Kidney (tissue), 14 donors: ENCODE data around the gene TNPO2. TPM values are rescaled to one million over a fixed set of nuclear protein-coding genes. Genes with fewer than 3 reads are reported as not detected.

ENCODE experiments used
- DNase-seq, 5 donors: peaks; one replicate each; pipeline ENCODE4 v3.0.0-alpha.2; 2013 to 2020
- FAIRE-seq: peaks from 2 replicates; lab custom pipeline; 2012; peaks lifted over from hg19 to GRCh38; lab: Jason Lieb, UNC
- H3K27ac ChIP-seq, 2 donors: one replicate each; pipeline ENCODE4 v1.7.0; 2013; ENCODE audit warnings: low read depth in 2 of 2, low read length in 2 of 2, inconsistent platforms in 1 of 2
- H3K27me3 ChIP-seq: one replicate; pipeline ENCODE4 v1.7.1; 2013; ENCODE audit warnings: low read length, inconsistent platforms; ENCODE audit not compliant: control insufficient read depth, insufficient read depth
- H3K36me3 ChIP-seq, 3 donors: one replicate each; pipeline versions ENCODE4 v1.7.0 to v1.7.1; 2013; ENCODE audit warnings: low read length in 3 of 3, control low read depth in 1 of 3, inconsistent platforms in 1 of 3; ENCODE audit not compliant: insufficient read depth in 3 of 3, control insufficient read depth in 2 of 3
- H3K4me1 ChIP-seq, 3 donors: one replicate each; pipeline versions ENCODE4 v1.7.0 to v1.7.1; 2013; ENCODE audit warnings: low read length in 3 of 3, inconsistent platforms in 1 of 3, low read depth in 1 of 3; ENCODE audit not compliant: control insufficient read depth in 2 of 3, insufficient read depth in 2 of 3
- H3K4me3 ChIP-seq, 3 donors: one replicate each; pipeline versions ENCODE4 v1.7.0 to v1.8.1; 2013; ENCODE audit warnings: low read length in 3 of 3, control low read depth in 1 of 3, inconsistent platforms in 1 of 3
- H3K9ac ChIP-seq, 3 donors: one replicate each; pipeline versions ENCODE4 v1.7.0 to v1.7.1; 2013; ENCODE audit warnings: low read length in 3 of 3, control low read depth in 1 of 3, inconsistent platforms in 1 of 3
- H3K9me3 ChIP-seq, 3 donors: one replicate each; pipeline versions ENCODE4 v1.7.0 to v1.7.1; 2013; ENCODE audit warnings: low read length in 3 of 3, control low read depth in 1 of 3, inconsistent platforms in 1 of 3; ENCODE audit not compliant: control insufficient read depth in 2 of 3, insufficient read depth in 1 of 3
- CTCF ChIP-seq: IDR thresholded peaks from 3 replicates; pipeline ENCODE4 v1.5.1; 2012; ENCODE audit warnings: mild to moderate bottlenecking, moderate library complexity, borderline replicate concordance; ENCODE audit not compliant: insufficient read depth; ENCODE audit errors: extremely low read depth
- intact Hi-C: fragments of 100-400 bp; cut with DNase I; formaldehyde crosslinking; loops from one replicate; pipeline ENCODE4 v1.11.1; 2022
- polyA plus RNA-seq: library from polyadenylated mRNA; stranded (reverse); fragments of 350-450 nt; fragmentation: Illumina TruSeq; extraction: RNeasy Lipid Tissue Mini Kit (QIAGEN cat#74804); gene quantifications from one replicate; pipeline ENCODE4 v1.2.3, GENCODE V29; 2014; ENCODE audit warnings: low read depth, low replicate concordance; ENCODE audit not compliant: insufficient read depth
- total RNA-seq: library from RNA; stranded (reverse); fragmentation: NEBNext Ultra II Directional; extraction: Animal tissue kit (Norgen Biotek cat#: 25700); gene quantifications from one replicate; pipeline ENCODE4 v1.2.1, GENCODE V29; 2021
- donor health status: control.
- donor health status: control.
- donor health status: control.
- donor health status: control.
- donor health status: control.
- donor health status: DM: yes; HTN: yes; CAD: no.
- donor health status: Normal renal cell carcinoma (clear cell type).

Gene TNPO2
- total and polyA plus RNA-seq, 2 donors from 2014 or later: 20.5 to 62.7 TPM

- no peak overlapping the region for H3K27ac ChIP-seq
- peak overlapping the region; percentile 59 to 76 (median 59) for H3K9ac ChIP-seq
- H3K36me3 ChIP-seq: peaks cover 0 to 15% (median 0%) of the 10 kb centered on the region in 3 donors
- peak overlapping the region; percentile 85 to 95 (median 86) for H3K4me3 ChIP-seq
- FAIRE-seq: no peak
- DNase-seq: no peak
- H3K27me3 ChIP-seq: no peaks in the 10 kb centered on the region
- intact Hi-C loops: no loop called here
- H3K4me1 ChIP-seq: peaks cover 2 to 21% (median 20%) of the 10 kb centered on the region in 3 donors
- no peaks in the 10 kb centered on the region for H3K9me3 ChIP-seq
- TF ChIP-seq CTCF: no peak
These were observed 14.2 kb upstream of the TNPO2 start for GRCh38 chr19:12737835-12738351.

- TF ChIP-seq CTCF: peak; percentile 1
- Histone ChIP-seq H3K9me3 (no peaks in the 10 kb centered on the region), H3K9ac (peak within 1 kb of the TSS; percentile 59 to 76 (median 59)), H3K36me3 (peaks cover 0 to 13% (median 0%) of the 10 kb centered on the region in 3 donors), H3K27me3 (no peaks in the 10 kb centered on the region), H3K4me1 (peaks cover 2 to 23% (median 20%) of the 10 kb centered on the region in 3 donors), H3K4me3 (peak within 1 kb of the TSS; percentile 85 to 95 (median 86)), H3K27ac (peak within 1 kb of the TSS; percentile 87 to 92)
- DNase-seq (peak; percentile 95 to 100 (median 98)), FAIRE-seq (peak; percentile 99)
- intact Hi-C loops: no loop called here
These were observed 13.5 kb upstream of the TNPO2 start, which contains the start of gene GET3 for GRCh38 chr19:12736995-12737834. Gene GET3 (plus strand): TSS chr19:12737497. CDS start chr19:12737506, 9 bp downstream.

GRCh38 chr19:12733369-12734214 lies 9.9 kb upstream of the TNPO2 start:
- intact Hi-C loops: no loop called here
- Histone ChIP-seq H3K4me1 (peaks cover 2 to 25% (median 20%) of the 10 kb centered on the region in 3 donors), H3K36me3 (peaks cover 4 to 20% (median 11%) of the 10 kb centered on the region in 3 donors), H3K9ac (peak overlapping the region; percentile 79 to 97 (median 92)), H3K4me3 (peak overlapping the region; percentile 77 to 98 (median 96)), H3K27me3 (no peaks in the 10 kb centered on the region), H3K27ac (peak overlapping the region in 1 of 2 donors; percentile 90), H3K9me3 (no peaks in the 10 kb centered on the region)
- DNase-seq: peak in 1 of 5 donors; percentile 47
- no peak for FAIRE-seq
- TF ChIP-seq CTCF: no peak
